22Rv1 (cell line): ENCODE data around the gene TBC1D25.

Experiments
- CTCF ChIP-seq: fragments of 450-650 bp; IDR thresholded peaks from 2 replicates; pipeline ENCODE4 v1.5.1; 2017; ENCODE audit warnings: mild to moderate bottlenecking
- ZFX ChIP-seq: fragments of 450-650 bp; IDR thresholded peaks from 2 replicates; pipeline ENCODE4 v1.6.1; 2017; ENCODE audit warnings: antibody characterized with exemption, borderline replicate concordance

GRCh38 chrX:48509245-48509590 is 30.3 kb upstream of the TBC1D25 start:
- TF ChIP-seq CTCF (no peak), ZFX (no peak)
